GM19455 (cell line): ENCODE measurements around the gene ZCCHC14.
"Not testable (repeated sequence)": the region's sequence is repeated elsewhere in the genome, so short reads cannot be mapped to it uniquely, and the experiment has no call there.

Experiments
- ATAC-seq: cut with Tn5 transposase; IDR thresholded peaks from one replicate; pipeline ENCODE4 v1.9.1; 2021; ENCODE audit not compliant: unreplicated experiment

The ZCCHC14 gene

DNA sequence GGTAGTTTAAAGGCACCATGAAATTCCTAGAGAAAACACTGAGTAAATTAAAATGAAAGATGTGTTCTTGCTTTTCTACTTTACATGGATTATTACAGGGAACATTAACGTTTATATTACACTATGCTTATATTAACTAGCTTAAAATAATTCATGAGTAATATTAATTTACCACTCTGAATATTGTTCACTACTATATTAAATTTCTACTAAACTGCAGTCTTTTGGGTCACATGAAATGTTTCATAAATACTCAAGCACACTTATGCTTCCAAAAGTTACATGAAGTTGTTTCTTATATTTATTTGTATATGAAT, 104.0 kb downstream of the ZCCHC14 start:
- no peak for ATAC-seq

DNA sequence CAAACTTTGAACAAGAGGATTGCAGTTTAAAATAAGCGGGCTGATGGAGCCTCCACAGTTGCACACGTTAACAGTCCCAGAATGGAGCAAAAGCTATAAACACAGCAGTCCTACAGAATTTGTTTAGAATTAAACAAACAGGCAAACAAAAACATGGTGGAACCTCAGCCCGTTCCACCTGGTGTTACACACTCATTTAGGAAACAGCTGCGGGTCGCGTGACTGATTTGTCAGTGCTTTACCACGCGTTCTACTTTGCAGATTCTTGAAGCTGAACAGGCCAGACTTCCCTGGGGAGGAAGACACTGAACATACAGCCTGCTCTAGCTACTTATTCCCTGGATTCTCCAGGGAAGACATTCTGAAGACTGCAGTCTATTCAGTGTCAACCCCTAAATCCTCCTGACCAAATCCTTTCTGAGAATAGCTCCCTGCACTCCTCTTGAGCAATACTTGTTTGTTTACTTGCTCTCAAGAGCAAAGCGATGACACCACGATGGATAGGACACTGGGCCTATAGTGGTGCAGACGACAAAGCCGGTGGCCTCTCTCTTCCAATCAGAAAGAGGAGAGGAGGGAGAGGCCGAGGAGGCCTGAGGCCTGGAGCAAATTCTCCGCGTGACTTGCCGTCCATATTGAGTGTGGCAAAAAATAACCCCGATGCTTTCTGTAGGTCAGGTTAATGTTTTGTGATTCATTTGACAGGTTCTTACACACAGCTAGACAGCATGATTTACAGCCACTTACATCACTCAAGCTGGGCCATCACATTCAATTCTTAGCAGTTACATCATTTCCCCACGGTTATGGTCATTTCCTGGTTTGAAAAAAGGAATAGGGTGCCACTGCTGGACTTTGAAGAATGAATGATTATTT, 104.6 kb downstream of the ZCCHC14 start:
- peak; percentile 53 for ATAC-seq

DNA sequence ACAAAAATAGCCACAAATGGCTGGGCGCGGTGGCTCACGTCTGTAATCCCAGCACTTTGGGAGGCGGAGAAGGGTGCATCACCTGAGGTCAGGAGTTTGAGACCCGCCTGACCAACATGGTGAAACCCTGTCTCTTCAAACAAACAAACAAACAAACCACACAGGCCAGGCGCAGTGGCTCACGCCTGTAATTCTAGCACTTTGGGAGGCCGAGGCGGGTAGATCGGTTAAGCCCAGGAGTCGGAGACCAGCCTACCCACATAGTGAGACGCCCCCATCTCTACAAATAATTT, 108.0 kb downstream of the ZCCHC14 start:
- ATAC-seq, result not testable (repeated sequence)

DNA sequence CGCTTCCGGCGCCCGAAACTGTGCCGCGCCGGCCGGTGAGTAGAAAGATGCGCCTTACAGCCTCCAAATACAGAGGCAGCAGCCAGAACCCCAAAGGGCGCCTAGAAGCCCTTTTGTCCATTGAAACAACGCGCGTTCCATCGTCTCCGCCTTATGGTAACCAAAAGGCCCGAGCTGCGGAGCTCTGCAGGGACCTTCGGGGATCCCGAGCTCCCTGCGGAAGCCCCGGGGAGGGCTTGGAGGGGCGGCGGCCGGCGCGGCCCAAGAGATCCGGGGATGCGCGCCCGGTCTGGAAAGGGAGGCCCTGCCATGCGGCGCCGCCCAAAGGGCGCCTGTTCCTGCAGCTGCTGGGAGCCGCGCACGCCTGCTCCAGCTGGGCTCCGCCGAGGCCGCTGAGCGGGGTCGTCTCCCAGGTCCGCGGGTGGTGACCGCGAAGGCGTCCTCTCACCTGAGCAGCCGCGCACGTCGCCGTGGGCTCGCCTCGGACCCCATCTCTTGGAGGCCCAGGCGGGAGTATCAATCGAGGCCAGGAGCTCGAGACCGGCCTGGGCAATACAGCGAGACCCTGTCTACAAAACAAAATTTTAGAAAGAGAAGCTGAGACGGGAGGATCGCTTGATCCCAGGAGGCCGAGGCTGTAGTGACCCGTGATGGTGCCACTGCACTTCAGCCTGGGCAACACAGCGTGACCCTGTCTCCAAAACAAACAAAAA, 108.5 kb downstream of the ZCCHC14 start:
- ATAC-seq, result peak; percentile 22

DNA sequence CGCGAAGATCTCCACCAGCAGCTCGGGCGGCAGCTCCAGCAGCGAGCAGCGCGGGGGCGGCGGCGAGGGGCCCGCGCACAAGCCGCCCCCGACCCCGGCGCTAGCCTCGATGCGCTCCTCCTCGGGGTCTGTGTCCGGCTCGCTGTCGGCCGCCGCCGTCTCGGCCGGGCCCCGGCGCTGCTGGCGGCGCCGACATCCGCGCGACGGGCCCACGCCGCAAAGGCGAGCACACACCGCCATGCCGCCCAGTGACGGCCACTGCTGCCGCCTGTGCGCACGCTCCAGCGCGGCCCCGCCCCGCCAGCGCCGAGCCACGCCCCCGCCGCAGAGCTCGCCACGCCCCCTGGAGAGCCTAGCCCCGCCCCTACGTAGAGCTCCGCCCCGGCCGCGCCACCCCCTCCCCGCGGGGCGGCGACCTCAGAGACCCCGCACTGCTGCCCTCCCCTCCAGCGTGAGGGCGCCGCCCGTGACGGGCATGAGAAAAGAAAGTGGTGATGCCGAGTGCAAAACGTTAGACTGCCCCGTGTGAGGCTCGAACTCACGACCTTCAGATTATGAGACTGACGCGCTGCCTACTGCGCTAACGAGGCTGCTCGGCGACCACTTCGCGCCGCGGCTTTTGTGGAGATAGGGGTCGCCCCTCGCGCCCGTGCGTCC, 109.2 kb downstream of the ZCCHC14 start, which contains the start of gene FBXO31:
TSS of gene FBXO31 (minus strand) at position 272 of the 657 bp plus-strand sequence. CDS start at position 240, 32 bp downstream.
- peak; percentile 47 for ATAC-seq

DNA sequence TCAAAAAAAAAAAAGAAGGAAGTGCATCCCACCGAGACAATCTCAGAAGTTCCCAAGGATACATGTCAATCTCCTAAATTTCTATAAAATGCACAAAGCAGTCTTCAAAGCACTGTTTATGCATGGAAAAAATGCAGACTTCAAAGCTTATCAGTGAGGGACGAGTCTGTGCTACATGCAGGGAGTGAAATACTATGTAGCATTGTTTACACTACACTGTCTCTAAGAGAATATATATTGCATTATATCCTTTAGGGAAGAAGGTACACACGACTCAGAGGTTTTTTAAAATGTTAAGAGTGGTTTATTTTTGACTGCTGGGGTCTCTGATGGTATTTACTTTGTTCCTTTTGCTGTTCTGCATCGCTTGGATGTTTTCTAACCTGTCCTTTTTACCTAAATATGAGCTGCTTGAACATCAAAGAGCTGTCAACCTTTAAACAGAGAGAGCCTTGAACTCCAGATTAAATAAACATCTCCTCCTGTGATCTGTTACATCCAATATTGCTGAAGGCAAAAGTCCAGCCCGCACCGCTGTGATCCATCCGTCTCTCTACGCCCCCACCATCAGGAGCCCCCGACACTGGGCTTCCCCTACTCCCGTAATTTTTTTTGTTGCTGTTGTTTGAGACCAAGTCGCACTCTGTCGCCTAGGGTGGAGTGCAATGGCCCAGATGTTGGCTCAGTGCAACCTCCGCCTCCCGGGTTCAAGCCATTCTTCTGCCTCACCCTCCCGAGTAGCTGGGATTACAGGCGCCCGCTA, 110.6 kb downstream of the ZCCHC14 start:
- no peak for ATAC-seq

DNA sequence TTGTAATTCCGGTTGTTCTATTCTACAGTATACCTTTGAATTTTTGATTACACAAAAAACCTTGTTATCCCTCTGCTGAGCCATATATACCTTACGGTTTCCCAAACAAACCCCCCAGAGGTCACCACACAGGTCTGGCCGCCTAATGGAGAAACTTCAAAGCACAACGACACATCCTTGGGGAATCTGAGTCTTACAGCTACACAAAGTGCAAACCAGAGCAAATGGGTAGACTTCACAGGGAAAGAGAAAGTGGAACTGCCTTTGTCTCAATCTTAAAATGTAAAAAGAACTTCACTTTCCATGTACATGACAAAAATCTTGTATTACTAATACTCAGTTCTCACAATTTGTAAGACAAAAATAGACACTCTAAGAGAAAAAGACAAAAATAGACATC, 111.9 kb downstream of the ZCCHC14 start:
- ATAC-seq, result no peak

DNA sequence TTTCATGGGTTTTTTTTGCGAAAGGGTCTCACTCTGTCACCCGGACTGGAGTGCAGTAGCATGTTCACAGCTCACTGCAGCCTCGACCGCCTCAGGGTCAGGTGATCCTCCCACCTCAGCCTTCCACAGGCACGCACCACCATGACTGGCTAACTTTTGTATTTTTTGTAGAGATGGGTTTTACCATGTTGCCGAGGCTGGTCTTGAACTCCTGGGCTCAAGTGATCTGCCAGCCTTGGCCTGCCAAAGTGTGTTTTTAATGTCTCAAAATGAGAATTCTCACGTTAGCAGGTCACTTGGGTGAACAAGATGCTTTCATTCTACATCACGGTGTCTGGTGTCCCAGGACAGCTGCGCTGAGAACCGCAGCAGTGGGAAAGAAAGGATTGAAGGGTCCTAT, 112.4 kb downstream of the ZCCHC14 start:
- ATAC-seq, result no peak

DNA sequence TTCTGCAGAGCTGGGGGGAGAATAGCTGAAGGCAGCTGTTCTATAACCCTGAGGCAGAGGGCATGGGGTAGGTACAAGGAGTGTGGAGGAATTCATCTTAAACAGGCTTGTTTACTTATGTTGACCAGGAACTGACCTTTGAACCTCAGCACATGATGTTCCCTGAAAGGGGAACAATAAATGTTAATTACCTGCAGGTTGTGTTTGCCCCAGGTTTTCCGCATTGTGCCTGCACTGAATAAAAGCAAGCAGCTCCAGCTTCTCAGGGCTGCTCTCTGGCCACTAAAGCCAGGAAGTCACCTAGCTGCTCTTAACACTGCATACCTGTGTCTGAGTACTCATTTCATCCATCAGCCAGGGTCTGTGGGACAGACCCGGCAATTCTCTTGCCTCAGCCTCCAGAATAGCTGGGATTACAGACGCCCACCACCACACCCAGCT, 113.5 kb downstream of the ZCCHC14 start:
- ATAC-seq, result not testable (repeated sequence)

DNA sequence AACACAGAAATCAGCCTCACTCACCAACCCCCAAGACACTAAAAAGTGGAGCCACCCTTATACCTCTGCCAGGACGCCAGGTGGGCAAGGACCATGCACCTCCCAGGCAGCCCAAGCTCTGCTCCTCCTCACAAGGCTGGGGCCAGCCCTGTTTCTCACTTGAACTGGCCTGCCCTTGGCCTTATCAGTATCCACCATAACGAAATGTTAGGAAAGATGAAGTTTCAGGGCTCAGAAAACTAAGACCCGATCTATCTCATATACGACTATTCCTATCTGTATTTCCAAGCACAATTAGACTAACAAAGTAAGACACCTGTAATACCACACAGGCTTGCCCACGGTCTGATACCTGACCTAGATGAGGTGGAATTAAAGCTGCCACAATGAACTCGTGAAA, 116.2 kb downstream of the ZCCHC14 start:
- no peak for ATAC-seq

DNA sequence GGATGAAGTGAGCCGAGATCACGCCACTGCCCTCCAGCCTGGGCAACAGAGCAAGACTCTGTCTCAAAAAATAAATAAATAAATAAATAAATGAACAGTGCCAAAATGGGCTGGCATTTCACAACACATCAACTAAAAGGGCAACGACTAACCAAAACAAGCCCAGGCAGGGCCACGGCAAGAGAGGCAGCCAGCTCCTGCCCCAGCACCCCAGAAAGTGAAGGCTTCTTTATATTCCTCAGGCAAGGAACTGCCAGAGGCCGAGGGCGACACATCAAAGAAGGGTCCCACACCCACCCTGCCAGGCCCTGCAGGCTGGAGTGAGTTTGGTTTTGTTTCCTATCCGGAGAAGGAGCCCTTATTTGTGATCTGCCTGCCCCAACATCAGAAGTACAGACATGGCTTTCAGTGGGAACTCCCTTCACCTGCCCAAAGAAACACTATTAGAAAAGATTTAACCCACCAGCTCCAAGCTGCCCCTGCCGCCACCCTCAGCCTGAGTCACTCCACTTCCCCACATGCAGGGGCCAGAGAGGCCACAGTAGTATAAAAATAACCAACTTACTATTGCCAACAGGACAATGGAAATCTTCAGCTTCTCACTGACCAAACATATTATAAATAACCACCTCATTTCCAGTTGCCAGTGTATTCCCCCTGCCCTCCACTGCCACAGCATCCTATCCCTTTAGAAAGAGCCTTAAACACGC, 117.2 kb downstream of the ZCCHC14 start:
- ATAC-seq, result no peak

DNA sequence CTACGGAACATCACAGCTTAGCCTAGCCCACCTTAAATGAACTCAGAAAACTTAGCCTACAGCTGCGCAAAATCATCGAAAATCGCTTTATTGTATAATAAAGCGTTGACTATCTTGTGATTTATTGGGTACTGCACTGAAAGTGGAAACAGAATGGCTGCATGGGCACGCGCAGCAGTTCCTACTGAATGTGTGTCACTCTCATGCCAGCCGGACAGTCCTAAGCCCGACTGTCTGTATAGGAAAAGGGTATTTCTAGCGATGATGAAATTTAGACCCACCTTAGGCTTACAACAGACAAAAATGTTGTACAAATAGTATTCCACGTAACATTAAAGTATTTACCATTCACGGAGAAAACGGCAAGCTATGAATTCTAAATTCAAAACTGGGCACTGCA, 118.5 kb downstream of the ZCCHC14 start:
- ATAC-seq, result no peak

DNA sequence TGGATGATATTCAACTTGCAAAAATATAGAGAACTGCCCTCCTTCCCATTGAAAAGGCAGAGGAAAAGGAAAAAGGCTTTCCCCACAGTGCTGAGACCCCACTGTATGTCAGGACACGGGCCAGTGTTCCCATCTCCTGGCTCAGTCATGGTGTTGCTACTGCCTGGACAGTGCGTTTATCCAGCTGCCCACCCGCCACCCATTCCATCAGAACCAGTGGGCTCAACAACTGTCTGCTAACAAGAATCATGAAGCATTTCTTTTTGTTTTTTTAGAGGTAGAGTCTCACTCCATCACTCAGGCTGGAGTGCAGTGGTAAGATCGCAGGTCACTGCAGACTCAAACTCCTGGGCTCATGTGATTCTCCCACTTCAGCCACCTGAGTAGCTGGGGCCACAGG, 120.5 kb downstream of the ZCCHC14 start:
- ATAC-seq, result no peak

DNA sequence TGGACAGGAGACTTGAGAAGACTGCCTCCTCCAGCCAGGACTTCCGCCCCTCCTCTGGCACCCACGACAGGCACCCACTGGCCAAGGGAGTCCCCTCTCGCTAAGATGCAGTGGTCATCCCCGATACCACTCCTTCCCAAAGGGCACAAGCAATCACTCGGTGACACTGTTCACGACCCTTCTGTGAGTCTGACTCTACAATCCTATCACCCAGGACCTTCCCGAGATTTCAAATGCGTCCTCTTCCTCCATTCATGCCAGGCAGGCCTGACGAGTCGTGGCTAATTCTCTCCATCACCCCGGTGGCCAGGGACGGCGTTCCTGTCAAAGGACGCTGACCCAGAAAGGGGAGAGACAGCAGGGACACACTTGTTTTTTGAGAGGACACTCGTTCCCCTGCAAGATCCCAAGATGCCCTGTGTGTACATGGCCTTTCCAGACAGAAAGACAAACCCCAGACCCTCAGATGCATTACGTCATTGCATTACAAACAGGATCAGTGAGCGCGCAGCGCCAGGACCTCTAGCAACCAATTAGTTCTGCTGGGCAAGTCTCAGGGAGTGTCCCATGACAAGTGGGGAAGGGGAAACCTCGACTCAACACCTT, 121.5 kb downstream of the ZCCHC14 start:
- ATAC-seq, result no peak

DNA sequence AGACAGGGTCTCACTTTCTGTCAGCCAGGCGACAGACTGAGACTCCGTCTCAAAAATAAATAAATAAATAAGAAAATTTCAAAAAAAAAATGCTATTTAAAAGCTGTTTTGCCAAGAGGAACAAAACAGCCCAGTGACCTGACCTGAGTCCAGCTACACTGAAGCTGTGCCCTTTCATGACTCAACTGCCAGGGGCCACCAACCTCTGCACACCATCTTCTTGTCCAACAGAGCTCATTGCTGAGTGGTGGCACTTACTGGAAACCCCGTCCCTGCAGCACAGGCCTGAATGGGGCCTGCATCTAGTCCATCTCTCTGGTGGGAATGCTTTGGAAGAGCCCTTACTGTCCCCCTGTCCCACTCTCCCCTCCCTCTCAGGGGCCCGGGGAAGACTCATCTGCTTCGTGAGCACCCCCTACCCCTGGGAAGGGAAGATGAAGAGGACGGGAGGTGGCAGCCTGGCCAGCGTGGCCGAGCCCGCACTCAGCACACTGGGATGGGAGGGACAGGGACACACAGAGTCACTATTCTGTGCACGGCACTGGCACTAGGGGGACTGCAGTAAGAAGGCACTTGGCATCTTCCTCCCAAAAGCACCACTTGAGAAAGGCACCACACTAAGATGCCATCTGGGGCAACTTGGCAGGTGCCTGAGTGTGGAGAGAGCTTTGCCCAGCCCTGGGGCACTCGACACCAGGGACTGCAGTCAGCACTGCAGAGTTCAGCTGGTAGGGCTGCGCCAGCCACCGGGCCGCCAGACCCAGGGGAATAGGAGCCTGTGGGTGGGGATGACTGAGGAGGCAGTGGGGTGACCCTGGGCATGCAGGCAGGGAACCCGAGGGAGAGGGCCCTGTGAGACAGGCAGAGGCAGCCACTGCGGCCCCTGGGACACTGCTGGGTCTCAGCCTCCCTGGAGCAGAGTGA, 122.8 kb downstream of the ZCCHC14 start:
- ATAC-seq, result no peak

DNA sequence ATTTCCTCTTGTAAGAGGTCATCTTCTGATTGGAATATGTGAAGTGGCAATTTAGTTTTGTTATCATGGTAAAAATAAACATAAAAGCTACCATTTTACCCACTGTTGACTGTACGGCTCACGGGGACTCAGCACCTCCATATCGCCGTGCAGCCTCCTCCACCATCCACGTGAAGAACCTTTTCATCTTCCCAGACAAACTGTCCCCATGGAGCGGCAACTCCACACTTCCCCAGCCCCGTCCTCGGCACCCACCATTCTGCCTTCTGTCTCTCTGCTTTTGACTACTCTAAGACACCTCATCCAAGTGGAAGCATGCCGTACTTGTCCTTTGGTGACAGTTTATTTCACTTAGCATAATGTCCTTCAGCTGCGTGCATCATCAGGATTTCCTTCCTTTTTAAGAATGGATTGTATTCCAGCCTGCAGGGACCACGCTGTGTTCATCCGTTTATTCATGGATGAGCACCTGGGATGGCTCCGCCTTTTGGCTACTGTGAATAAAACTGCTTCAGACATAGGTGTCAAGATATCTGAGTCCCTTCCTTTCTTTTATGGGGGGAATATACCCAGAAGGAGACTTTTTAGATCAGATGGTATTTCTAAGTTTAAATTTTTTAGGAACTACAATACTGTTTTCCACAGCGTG, 123.6 kb downstream of the ZCCHC14 start:
- no peak for ATAC-seq

DNA sequence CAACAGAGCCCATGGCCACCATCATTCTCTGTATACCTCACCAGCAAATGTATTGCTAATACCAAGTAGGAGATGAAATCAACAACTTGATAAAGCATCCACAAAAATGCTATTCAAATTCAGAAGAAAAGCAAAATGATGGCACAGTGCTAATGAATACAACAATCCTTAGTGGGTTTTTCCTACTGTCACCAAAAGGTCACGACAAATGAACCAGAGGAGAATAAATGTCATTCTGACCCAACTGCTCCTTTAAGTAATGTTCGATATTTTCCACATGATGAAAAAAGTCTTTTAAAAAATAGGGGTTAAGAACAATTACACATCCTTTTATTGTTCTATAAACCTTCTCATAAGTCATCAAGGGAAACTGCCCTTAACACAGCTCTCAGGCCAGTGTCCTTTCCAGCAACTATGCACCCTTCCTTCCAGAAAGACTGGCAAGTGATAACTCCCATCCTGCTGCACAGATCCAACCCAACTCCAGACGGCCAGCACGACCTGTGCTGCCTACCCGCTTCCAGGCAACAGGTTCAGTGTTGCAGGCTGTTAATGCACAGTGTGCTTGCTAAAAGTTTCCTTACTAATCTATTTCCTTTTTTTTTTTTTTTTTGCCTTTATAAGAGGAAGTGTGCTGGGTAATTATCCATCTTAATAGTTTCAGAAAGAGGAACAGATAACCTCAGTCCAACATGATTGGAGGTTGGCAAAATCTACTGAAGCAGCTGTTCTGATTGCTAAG, 124.6 kb downstream of the ZCCHC14 start:
- no peak for ATAC-seq

DNA sequence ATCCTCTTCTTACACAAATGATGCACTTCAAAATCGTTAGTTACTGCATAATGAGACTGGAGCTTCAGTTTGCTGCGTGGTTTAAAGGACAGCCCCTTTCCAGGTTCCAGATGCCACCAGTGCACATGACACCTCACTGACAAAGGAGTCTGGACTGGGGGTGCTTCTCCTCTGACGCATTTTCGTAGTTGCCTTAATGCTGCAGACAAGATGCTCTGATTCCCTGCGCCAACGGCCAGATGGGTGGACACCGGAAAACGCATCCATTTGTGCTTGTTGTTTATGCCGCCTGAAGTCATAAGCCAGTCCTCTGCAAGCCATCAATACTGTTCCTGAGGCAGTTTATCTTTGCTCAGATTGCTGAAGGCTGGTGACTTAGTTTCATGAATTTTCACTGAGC, 125.3 kb downstream of the ZCCHC14 start:
- no peak for ATAC-seq
